ENCODE data around the gene PDIA4.

DNA sequence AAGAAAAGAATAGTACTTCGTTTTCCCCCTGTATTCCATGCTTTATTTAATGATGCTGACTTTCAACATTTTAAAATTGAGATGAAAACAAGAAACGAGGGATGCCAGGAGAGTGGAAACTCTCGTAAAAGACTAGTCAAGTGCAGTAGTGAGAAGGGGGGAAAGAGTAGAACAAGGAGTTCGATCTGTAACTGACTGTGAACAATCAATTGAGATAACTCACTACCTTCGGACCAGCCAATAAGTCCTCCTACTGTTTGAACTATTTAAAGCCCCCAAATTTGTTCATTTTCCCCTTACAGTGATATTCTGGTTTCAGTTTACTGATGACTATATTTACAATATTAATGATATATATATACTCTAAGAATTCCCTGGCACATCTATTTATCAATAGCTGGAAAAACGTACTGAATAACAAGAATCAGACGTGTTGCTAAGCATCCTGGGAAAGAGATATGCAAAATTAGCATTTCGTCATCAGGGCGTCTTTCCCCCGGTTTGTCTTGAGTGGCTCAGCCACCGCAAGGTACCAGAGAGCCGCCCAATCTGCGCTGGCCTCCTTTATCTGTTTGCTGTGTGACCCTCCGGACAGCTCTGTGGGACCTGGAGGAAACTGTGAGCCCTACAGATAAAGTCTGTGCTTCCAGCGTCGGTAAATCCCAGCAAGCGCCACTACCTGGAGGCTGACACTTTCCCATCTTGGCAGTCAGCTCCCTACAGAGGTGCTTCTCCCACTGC lies 41.1 kb downstream of the PDIA4 start:
- TF ChIP-seq, protein P1, sequence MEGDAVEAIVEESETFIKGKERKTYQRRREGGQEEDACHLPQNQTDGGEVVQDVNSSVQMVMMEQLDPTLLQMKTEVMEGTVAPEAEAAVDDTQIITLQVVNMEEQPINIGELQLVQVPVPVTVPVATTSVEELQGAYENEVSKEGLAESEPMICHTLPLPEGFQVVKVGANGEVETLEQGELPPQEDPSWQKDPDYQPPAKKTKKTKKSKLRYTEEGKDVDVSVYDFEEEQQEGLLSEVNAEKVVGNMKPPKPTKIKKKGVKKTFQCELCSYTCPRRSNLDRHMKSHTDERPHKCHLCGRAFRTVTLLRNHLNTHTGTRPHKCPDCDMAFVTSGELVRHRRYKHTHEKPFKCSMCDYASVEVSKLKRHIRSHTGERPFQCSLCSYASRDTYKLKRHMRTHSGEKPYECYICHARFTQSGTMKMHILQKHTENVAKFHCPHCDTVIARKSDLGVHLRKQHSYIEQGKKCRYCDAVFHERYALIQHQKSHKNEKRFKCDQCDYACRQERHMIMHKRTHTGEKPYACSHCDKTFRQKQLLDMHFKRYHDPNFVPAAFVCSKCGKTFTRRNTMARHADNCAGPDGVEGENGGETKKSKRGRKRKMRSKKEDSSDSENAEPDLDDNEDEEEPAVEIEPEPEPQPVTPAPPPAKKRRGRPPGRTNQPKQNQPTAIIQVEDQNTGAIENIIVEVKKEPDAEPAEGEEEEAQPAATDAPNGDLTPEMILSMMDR (IDR thresholded peaks at IDR 0.05) = no peak
- TF ChIP-seq POLR2A (IDR thresholded peaks at IDR 0.05) = no peak
